SH-SY5Y (cell line): ENCODE data around the gene NRK.

Source experiments
- GATA2 ChIP-seq: IDR thresholded peaks from 2 replicates; pipeline ENCODE4 v1.6.1; 2011; ENCODE audit warnings: mild to moderate bottlenecking, low read depth, low read length
- GATA3 ChIP-seq: IDR thresholded peaks from 2 replicates; pipeline ENCODE4 v1.6.1; 2011; ENCODE audit warnings: low read depth, mild to moderate bottlenecking, low read length, moderate library complexity

The NRK gene

DNA sequence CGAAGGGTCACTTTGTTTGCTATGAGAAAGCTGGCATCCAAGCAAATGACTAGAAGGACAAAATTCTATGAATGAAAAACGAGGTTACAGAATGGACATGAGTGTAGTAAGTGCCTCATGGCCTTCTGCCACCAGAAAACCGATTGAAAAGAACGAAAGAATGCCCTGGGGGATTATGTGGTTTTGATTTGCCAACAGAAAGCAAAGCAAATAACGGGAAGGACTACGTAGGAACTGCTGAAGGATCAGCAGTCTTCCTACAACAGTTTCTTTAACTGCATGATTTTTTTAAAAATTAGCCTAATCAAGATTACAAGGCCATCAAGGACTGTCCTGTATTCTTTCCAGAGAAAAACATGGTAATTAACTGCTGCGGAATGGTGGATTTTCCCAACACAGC, 50.6 kb downstream of the NRK start:
- no peak for TF ChIP-seq GATA2
- TF ChIP-seq GATA3: no peak

DNA sequence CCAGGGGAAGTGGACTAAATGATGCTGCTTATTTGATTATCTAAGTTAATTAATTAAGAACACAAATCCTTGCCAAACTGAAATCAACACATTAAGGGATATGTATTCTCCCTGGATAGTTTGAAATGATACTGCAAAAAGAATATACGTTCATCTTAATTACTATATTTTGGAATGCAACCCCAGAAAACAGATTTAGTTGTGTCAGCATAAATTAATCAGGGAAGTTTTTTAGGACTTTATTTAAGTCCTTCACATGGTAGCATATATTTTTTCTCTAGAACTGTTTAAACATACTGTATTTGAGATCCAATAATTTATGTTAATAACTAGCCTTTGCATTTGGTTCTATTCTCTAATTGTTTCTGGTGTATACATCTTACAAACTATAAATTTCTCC, 52.5 kb downstream of the NRK start:
- TF ChIP-seq GATA3: no peak
- no peak for TF ChIP-seq GATA2

DNA sequence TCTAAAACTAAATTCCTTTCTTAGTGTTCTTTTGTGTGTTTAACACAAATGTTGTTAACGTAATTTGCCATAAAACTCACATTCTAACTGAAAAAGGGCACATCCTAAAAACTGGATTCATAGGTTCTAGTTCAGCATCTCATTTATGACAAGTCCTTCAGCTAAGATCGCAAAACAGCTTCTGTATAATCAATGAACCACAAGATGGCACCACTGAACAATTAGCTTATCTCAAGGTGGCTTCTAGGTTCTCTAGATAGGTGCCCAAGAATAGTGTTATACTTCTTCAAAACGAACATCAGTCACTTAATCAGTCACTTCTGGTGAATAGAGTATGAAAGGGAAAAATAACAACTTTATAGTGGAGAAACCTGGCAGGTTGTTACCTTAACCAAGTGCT, 54.3 kb downstream of the NRK start:
- TF ChIP-seq GATA3 (no peak), GATA2 (no peak)

DNA sequence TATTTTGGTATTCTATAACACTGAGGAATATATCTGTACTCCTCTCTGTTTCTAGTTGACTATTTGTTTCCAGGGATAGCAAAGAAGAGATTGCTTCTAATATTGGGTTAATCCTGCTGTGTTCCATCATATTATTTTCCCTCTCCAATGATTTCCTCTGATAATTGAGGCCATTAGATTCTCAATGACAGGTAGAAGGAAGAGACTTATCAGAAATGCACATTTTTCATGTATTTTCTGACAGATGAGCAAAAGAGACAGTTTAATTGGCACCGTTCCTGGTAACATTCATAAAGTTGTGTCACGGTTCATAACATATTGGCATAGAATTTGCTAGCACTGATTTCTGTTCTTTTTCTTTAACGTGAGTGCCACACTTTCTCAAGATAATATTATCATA, 58.2 kb downstream of the NRK start:
- TF ChIP-seq GATA2 (no peak), GATA3 (no peak)

DNA sequence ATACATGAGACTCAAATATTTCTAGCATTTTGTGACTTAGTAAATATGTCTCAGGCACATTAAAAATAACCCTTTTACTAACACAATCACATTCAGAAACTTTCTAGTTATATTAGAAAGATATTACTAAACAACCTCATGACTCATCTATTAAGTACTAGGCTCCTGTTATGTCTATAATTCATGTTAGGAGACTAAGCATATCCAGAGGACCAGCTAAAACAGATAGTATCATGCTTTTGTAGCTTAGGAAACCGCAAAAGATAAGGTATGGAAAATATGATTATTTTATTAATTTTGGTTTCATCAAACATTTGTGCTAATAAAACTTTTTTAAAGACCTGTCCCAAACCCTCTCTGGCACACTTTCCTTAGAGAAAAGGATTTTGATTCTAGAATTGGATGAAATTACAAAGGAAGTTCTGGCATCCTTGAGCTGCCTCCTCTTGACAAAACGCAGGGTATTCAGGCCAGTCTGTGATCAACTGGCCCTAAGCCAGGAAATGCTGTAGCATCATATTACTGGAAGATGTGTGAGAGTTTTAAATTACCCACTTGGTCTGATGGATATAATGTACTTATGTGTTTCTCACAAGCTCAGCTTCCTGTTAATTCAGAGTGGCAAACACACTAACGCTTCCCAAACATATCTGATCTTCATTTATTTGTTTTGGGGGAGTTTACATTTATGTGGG, 60.4 kb downstream of the NRK start:
- TF ChIP-seq GATA2 (no peak), GATA3 (no peak)

DNA sequence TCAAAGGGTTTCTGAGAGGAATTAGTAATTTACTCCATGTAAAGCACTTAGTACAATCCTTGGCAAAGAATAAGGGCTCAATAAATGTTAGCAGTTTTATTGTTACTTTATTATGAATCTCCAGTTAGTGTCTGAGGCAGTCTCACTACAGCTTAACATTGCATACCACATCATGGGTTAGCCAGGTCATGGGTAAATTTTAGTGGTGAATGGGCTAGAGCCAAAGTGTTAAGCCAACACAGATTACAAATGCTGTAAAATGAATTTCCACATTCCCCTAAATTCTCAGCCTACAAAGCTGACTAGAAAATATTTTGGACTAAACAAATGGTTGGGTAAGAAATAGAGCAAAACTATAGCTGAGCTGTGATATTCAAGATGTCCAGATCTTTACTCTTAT, 72.4 kb downstream of the NRK start:
- no peak for TF ChIP-seq GATA2
- no peak for TF ChIP-seq GATA3

DNA sequence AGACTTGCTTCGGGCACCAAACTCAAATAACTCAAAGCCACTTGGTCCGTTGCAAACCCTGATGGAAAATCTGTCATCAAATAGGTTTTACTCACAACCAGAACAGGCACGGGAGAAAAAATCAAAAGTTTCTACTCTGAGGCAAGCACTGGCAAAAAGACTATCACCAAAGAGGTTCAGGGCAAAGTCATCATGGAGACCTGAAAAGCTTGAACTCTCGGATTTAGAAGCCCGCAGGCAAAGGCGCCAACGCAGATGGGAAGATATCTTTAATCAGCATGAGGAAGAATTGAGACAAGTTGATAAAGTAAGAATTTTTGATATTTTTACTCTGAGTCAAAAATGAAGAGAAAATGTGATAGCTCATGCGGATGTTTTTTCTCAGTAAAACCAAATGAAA, 87.2 kb downstream of the NRK start:
- no peak for TF ChIP-seq GATA3
- no peak for TF ChIP-seq GATA2

DNA sequence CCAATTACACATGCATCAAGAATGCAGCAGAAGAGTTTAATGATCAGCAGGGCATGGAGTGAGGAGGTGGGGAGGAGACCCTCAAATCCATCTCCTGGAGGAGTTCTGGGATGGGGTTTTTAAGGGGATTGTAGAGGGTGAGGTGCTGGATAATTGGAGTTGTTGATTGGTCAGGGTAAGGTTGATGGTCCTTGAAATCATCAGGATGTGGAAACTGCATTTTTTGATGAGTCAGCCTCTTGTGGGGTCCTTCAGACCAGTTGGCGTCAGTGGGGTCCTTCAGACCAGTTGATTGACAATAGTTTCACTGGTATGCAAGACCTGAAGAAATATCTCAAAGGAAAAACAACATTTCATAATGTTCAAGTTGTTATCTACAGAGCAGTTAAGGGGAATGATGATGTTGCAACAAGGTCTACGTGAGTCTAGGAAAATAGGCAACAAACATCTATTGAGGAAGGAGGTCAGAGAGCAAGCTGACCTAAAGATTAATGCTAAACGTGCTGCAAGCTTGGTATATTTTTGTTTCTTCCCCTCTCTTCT, 88.3 kb downstream of the NRK start:
- TF ChIP-seq GATA3 (no peak), GATA2 (no peak)

DNA sequence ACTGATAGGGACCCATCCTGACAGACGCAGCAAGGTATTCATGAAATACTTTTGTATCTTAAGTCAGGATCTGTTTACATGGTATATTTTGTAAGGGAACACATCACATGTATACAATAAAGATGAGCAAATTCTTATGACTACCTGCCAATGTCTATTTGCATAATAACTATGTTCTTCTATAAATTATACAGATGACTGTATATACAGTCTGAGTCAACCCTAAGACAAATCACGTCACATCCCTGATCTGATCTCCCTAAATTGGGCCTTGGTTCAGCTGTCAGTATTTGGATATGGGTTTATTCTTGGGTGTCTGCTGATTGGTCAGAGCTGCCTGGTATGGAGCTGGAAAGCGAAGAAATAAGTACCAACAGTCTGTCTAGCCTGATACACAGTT, 122.9 kb downstream of the NRK start:
- TF ChIP-seq GATA2 (no peak), GATA3 (no peak)

DNA sequence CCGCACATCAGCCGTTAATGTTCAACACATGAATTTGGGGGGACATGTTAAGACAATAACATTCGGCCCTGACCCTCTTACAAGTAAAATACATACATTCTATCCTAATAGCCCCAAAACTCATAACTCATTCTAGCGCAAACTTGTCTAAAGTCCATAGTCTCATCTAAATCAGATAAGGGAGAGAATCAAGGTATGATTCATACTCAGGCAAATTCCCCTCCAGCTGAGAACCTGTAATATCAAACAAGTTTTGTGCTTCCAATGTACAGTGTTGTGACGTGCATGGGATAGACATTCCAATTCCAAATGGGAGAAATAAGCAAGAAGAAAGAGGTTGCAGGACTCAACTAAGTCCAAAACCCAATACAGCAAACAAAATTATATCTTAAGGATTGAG, 147.1 kb downstream of the NRK start:
- no peak for TF ChIP-seq GATA3
- TF ChIP-seq GATA2: no peak

DNA sequence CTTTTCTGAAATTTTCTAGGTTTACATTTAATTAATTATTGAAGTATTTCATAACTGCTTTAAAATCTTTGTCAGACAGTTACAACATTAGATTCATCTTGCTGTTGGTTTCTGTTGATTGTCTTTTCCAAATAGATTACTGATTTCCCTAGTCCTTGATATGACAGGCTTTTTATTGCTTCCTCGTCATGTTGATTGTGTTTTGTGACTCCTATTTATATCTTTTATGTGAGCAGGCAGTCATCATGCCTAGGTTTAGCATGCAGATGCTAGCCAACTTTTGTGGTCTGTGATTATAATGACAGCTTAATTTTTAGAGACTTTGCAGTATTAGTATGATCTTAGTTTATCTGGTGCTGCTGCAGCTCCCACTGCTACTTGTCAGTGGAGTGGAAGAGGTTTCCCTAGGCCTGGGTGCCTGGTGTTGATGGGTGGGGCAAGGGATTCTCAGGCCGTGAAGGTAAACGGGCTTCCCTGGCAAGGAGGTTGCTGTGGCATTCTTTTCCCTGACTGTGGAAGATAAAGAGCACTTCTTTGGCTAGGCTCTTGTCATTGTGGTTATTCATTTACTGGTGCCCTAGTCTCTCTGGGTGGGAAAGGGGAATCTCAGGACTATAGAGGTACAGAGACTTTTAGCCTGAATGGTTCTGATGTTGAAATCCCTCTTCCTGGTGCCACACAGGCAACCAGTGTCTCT, 150.5 kb downstream of the NRK start:
- TF ChIP-seq GATA3 (no peak), GATA2 (no peak)

DNA sequence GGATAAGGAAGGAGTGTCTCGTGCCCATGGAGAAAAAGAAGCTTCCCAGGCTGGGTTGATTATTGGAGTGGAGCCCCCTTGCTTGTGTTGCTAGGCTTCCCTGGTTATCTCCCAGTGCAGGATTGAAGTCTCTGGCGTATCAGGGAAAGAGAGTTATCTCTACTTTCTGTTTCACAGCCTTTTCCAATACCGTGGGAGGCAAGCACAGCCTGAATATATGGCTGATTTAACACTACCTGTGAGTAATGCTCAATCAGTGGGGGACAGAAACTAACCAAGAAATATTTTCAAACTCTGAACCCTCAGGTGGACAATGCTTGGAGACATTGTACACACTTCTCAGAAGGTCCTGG, 151.0 kb downstream of the NRK start:
- TF ChIP-seq GATA2: no peak
- no peak for TF ChIP-seq GATA3

DNA sequence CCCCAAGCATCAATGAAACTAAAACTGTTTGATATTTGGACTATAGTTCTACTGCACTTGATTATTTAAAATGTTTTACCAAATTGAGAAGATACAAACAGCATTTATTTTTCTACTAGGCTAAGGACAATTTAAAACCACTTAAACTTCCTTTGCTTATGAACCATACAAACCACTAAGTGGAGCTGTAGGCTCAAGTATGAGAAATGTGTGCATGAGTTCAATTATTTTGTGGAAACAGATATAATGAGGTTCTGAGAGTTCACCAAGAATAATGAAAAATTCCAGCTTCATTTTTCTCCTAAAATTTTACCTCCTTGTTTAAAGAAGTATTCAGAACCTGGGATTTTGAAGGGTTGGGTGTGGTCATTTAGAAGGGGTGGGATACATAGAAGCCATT, 153.0 kb downstream of the NRK start:
- TF ChIP-seq GATA3: no peak
- no peak for TF ChIP-seq GATA2

DNA sequence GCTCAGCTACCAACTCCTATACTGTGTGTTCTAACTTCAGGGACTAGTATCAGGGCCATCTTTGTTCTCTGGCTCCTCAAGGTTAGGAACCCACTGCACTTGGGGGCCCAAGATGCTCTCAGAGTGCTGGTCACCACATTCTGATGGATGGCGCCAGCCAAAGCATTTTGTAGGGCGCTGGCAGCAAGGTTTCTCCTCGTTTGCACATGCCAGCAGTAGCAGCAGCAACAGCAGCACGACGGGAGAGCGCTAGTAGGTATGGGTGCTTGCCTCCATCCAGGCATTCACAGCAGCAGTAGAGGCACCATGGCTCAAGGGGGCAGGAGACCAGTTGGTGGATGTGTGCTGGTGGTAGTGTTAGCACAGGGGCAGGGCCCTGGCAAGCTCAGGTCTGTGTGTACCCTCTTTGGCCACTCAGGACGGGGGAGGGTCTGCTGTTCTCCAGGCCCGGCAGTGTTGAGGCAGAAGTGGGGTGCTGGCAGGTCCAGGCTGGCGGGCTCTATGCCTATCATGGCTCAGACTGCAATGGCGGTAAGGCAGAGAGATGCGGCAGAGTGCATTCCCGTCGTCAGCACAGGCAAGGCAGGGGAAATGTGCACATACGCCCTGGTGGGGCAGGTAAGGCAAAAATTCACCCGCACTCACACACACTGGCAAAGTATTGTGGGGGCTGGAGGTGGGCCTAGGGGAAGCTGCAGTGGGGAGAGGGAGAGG, 159.6 kb downstream of the NRK start:
- TF ChIP-seq GATA2: no peak

DNA sequence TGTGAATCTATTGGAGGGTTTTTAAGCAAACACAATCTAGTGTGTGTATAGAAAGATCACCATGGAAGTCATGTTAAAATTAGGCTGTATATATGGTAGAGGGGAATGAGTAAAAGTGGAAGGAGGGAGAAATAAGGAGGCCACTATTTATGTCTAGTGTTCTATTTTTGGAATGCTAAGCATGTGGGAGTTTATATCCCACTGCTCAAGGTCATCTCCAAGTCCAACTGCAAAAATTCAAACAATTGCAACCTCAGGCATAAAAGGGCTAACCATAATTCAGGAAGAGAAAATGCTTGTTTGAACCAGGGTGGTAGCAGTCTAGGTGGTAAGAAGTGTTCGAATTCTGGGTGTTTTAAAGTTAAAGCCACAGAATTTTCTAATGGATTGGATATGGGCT, 177.0 kb downstream of the NRK start:
- TF ChIP-seq GATA3: no peak
- no peak for TF ChIP-seq GATA2
